HG03571 (cell line): ENCODE measurements around the gene GNPTAB.

Experiments used
- ATAC-seq: cut with Tn5 transposase; IDR thresholded peaks from one replicate; pipeline ENCODE4 v1.9.1; 2021; ENCODE audit not compliant: unreplicated experiment

The GNPTAB gene

DNA sequence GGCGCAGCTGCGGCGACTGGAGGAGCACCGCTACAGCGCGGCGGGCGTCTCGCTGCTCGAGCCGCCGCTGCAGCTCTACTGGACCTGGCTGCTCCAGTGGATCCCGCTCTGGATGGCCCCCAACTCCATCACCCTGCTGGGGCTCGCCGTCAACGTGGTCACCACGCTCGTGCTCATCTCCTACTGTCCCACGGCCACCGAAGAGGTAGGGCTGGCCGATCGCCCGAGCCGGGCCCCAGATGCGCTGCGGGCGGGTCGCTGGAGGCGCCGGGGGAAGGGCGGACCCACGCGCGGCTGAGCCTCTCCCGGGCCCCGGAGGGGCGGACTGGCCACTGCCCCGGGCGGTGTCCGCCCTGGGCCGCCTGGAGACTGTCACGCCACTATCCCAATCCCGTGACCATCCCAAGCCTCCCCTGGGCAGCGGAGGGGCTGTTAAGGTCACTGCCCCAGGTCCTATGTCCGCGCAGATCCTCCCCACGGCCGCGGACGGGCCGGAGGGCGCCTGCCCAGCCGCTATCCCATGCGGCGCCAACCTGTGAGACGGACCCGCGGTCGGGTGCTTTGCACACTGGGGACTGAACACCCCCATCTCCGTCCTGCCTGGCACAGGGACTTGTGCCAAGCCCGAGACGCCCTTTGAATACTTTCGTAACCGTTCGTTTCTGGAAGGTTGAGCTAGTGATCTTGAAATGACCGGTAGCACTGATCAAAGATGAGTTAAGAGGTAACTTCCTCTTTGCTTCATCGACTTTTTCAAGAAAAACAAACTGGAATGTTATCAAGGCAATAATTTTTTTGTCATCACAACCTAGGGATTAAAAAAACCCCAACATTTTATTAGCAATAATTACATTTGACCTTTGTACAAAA, 132.6 kb downstream of the GNPTAB start:
- peak; percentile 30 for ATAC-seq

GRCh38 chr12:101697197-101697929, 133.4 kb downstream of the GNPTAB start, which contains the start of gene CHPT1:
Gene CHPT1, plus strand, starts transcription at chr12:101697640. Its CDS starts 222 bp downstream, at chr12:101697862.
- peak; percentile 65 for ATAC-seq

- ATAC-seq, result no peak
Observed at GRCh38 chr12:101696251-101697196, 134.2 kb downstream of the GNPTAB start.

DNA sequence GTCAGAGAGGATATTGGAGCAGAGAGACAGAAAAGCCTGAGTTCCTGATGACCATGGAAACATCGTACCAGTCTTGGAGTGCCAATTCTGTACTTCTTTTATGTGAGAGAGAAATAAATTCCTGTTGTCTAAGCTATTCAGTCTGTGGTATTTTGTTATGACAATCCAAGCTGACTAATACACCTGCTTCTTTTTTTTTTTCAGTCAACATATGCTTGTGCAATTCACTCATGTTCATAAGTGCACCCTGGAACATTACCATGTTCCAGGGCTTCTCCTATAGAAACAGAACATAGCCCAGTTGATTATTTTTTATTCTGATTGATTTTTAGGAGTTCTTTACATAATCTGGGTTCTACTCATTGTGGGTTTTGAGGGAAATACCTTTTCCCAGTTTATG, 135.1 kb downstream of the GNPTAB start:
- ATAC-seq, result no peak
